TTC549 (cell line): ENCODE data around the gene KCNH1.
A peak's percentile ranks its signal among the peaks of the same experiment; 100 is the strongest.
"Not testable (repeated sequence)": the region's sequence is repeated elsewhere in the genome, so short reads cannot be mapped to it uniquely, and the experiment has no call there.

Experiments used
- FAIRE-seq: peaks from 2 replicates; lab custom pipeline; 2012; peaks lifted over from hg19 to GRCh38; lab: Jason Lieb, UNC

Gene KCNH1

DNA sequence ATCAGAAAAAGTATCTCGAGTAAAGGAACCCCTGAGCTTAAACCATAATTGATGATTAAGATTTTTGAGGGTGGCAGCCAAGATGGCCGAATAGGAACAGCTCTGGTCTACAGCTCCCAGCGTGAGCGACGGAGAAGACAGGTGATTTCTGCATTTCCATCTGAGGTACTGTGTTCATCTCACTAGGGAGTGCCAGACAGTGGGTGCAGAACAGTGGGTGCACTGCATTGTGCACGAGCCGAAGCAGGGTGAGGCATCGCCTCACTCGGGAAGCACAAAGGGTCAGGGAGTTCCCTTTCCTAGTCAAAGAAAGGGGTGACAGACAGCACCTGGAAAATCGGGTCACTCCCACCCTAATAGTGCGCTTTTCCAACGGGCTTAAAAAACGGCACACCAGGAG lies 138.0 kb downstream of the KCNH1 start:
- FAIRE-seq: not testable (repeated sequence)

- FAIRE-seq: no peak
Observed at GRCh38 chr1:210992837-210993236, 141.1 kb downstream of the KCNH1 start.

DNA sequence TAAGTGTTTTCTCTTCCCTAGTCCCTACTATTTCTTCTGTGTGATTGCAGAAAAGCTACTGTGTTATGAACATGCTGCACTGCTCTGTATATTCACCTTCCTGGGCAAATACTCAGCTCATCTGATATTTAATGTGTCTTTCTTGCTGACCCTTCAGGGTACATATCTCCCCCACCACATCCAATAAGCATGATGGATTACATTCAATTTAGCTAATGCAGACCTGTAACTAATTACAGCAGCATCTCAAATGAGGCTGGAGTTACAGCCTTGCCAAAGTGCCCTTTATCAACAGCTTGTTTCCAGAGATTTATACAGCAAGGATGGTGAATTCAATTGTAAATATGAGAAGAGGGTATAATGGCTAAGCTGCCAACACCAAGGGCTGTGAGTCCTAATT lies 144.0 kb downstream of the KCNH1 start:
- no peak for FAIRE-seq

DNA sequence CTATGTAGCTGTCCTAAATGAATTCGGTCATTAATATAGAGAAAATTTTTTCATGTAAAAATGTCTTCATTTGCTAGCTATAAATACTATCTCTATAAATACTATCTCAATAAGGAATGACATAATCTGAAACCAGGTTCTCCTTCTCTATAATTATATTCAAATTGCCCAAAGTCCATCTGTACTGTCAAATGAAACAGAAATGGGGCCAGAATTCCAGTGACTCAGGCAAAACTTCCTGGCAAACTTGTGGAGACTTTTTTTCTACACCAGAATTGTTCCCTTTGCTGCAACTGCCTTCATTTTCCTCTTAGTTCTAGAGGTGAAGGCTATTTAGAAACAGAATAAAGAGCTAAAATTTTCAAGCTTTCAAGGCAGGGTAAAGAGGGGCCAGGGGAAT lies 152.5 kb downstream of the KCNH1 start:
- FAIRE-seq: no peak

DNA sequence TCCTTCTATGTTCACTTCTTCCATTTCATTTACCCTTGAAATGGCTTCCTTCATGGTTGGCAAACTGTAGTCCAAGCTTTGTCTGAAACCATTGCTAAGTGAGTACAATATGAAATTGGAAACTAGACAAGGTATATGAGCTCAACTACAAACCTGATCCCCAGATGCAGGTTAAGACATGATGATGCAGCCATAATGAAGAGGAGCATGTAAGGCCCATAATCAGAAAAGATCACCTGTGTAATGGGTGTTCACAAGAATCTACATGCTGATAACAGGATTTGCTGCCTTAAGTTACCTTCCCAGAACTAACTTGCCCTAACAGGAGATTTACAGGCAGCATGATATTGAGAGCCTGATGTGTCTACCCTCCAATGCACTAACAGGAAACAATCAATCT lies 153.9 kb downstream of the KCNH1 start:
- no peak for FAIRE-seq

- FAIRE-seq: no peak
Observed at GRCh38 chr1:210978974-210979354, 155.0 kb downstream of the KCNH1 start.

DNA sequence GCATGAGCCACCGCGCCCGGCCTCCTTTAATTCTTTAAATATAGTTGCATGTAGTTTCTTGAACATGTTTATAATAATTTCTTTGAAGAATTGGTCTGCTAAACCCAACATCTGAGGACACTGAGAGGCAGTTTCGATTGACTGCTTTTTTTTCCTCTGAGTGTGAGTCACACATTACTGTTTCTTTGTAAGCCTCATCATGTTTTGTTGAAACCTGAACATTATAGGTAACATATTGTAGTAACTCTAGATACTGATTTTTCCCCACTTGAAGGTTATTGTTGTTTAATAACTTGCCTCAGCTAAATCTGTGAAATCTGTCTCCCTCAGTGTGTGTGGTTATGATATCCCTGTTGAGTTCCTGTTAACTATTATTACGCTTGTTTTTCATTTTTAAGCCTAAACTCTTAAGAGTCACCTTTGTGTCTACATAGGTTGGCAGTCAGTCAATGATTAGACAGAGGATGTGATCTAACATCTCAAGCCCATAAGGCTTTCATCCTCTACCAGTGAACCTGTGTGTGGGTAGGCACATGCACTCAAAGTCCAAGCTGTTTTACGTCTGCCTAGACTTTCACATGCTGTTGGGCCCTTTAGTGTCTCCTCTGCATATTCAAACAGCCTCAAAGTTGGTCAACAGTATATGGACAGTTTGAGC lies 155.5 kb downstream of the KCNH1 start:
- FAIRE-seq: no peak

- no peak for FAIRE-seq
Observed at GRCh38 chr1:210951279-210951678, 182.7 kb downstream of the KCNH1 start.

DNA sequence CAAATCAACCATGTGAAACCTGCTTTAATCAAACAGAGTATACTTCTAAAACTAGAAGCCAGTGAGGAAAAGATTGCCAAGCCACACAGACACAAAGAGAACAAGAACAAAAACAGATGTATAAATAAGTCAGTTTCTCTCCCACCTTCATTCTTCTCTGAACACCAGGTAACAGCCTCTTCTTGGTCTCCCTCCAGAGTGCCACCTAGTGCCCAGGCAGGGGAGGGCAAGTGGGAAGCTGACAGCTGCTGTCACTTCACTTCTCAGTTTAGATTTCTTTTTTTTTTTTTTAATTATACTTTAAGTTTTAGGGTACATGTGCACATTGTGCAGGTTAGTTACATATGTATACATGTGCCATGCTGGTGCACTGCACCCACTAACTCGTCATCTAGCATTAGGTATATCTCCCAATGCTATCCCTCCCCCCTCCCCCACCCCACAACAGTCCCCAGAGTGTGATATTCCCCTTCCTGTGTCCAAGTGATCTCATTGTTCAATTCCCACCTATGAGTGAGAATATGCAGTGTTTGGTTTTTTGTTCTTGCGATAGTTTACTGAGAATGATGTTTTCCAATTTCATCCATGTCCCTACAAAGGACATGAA lies 183.9 kb downstream of the KCNH1 start:
- FAIRE-seq: not testable (repeated sequence)

DNA sequence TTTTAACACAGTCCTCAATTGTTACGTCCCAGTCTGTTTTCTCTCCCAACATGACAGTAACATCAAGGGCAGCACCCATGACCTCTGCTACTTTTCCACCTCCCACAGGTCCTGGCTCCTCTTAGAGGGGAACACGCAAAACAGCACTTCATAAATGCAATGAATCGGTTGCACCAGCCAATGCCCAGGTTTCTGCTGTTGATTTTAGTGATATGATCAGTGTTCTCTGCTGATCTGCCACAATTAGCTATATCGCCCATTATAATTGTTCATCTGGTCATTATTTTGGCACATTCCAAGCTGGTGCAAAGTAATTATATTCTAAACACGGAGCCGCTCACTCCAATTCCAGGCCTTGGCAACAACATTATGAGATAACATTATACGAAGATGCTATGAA lies 184.5 kb downstream of the KCNH1 start:
- FAIRE-seq: no peak

DNA sequence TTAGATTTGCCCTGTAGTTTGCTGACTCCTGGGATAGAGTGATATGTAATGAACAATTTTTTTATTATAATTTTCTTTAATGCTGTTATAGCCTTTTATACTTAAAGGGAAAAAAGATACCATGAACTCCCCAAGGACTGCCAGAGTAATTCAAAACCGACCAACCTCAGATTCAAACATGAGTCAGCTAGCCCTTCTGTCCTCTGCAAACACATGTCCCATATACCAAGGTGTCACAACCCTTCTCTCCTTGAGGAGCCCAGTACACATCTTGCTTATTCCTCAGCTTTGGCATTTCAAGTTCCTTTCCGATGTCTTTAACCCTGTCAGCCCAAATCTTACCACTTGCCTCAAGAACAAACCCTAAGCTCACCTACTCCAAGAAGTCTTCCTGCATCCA lies 184.9 kb downstream of the KCNH1 start:
- no peak for FAIRE-seq

DNA sequence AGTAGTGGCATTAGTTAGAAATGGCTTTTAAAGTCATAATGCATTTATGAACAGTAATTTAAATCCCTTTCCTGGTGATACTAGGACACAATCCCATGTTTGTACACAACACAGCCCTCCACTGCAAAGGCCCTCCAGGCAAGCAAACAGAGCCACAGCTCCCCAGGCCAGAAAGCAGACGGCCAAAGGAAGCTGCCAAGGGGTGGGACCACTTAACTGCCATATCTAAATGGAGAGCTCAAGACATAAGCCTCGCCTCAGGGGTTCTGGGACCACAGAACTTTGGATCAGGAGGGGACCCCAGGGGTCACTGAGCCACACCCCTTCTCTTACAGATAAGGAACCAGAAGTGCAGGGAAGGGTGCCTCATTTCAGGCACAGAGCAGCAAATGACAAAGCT lies 189.7 kb downstream of the KCNH1 start:
- FAIRE-seq: no peak

- FAIRE-seq: no peak
Observed at GRCh38 chr1:210942513-210942912, 191.4 kb downstream of the KCNH1 start.

DNA sequence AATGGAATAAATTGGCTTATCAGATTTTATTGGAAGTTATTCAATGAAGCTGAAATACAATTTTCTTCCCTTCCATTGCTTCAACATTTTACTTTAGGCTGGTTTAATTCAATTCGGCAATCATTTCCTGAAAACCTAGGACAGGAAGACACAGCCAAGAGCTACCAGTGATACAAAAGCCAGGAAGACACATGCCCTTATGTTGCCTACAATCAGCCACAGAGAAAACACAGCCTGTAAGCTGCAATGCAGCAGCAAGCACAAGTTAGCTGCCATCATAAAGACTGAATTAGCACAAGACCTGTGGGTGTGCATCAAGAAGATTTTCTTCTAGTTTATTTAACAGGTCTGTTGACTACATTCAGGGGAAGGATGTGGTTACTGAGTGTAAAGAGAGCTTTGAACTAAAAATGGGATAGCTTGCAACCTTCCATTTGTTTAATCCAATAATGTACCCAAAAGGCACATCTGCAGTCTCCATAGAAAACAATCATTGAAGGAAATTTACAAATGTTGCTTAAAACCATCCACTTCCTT lies 193.8 kb downstream of the KCNH1 start:
- no peak for FAIRE-seq

GRCh38 chr1:210938416-210938925 lies 195.5 kb downstream of the KCNH1 start:
- FAIRE-seq: no peak

GRCh38 chr1:210937846-210938245 lies 196.1 kb downstream of the KCNH1 start:
- no peak for FAIRE-seq

- no peak for FAIRE-seq
Observed at GRCh38 chr1:210935905-210936304, 198.0 kb downstream of the KCNH1 start.

- FAIRE-seq: no peak
Observed at GRCh38 chr1:210932104-210932503, 201.8 kb downstream of the KCNH1 start.

- FAIRE-seq: no peak
Observed at GRCh38 chr1:210922666-210923065, 211.3 kb downstream of the KCNH1 start.

DNA sequence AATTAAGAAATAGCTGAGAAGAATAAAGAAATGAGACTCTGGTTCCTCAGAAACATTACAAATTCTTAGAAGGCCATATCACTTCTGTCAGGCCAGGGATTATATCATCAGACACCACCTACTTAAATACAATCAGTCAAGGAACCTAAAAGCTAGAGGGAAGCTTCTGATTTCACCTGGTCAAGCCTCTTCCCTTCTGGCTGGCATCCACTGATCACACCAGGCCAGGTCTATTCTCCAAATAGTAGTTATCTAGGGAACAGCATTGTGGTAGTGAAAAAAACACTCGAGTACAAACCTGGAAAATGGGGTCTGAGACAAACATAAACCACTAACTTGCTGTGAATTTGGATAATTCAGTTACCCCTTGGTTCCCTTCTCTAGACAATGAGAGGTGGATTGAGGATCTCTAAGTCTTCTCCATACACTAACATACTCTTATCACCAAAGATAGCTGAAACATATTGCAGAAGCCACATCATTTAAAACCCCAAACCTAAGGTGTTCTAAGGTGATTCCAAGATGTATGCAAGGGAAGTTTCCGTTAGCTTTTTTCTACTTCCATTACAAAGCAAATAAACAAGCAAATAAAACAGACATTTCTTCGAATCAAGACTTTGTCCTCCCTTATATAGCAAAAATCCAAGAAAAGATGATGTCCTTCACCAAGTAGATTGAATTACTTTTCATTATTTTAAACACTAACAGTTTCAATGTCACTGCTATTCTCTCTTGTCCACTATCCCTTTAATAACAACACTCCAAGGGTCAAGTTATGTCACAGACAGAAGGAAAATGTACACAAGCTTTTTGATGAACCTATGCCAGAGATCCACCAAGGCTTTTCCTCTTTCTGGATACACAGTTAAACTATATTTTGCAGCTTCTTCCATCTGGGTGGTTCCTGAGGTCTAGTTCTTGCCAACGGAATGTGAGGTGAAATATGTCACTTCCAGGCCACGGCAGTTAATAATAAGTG lies 212.9 kb downstream of the KCNH1 start:
- no peak for FAIRE-seq

DNA sequence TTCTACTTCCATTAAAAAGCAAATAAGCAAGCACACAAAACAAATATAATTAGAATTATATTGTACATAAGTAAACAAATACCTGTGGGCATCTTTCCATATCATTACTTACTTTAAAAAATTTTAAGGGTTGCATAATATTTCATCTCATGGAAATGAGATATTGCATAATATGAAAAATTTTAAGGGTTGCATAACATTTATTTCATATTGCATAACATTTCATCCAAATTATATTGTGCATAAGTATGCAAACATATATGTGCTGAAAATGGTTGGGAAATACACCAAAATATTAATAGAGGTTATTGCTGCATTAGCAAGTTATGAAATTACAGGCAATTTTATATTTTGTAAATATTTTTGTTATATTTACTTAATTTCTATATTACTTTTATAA lies 213.7 kb downstream of the KCNH1 start:
- peak; percentile 77 for FAIRE-seq

GRCh38 chr1:210918893-210919292 lies 215.1 kb downstream of the KCNH1 start:
- FAIRE-seq: peak; percentile 67
